ENCODE measurements around the gene DCAF8. TPM values are rescaled to one million over a fixed set of nuclear protein-coding genes. Genes with fewer than 3 reads are reported as not detected.

DCAF8 gene
- total and polyA plus RNA-seq, 2 experiments from 2014 or later, result 55.0 to 104 TPM

GRCh38 chr1:160168609-160169369 lies 93.6 kb downstream of the DCAF8 start:
- peak overlapping the region; percentile 33 for H3K4me3 ChIP-seq
- Mint-ChIP-seq H3K9me3 (no peaks in the 10 kb centered on the region; the same call in 1 of the 3 replicates), H3K36me3 (ENCODE audit: low read depth) (no peaks in the 10 kb centered on the region), H3K4me1 (peaks cover 61% of the 10 kb centered on the region), H3K27ac (peak overlapping the region; percentile 95), H3K4me3 (peak overlapping the region; percentile 60), H3K27me3 (ENCODE audit: insufficient read depth, low read depth, poor library complexity) (peaks cover 22% of the 10 kb centered on the region)
- H3K36me3 ChIP-seq (ENCODE audit: insufficient read depth), result no peaks in the 10 kb centered on the region
- TF ChIP-seq STAT1 (IDR thresholded peaks at IDR 0.05; ENCODE audit: unreplicated experiment) (no peak), EZH2phosphoT487 (IDR thresholded peaks at IDR 0.05; ENCODE audit: unreplicated experiment) (no peak), JUNB (IDR thresholded peaks at IDR 0.05; ENCODE audit: unreplicated experiment) (no peak), EZH2 (IDR thresholded peaks at IDR 0.05; ENCODE audit: low read depth, unreplicated experiment) (no peak), POLR2AphosphoS5 (IDR thresholded peaks at IDR 0.05; ENCODE audit: low read depth) (no peak), CREB1 (CRISPR knock-in tag; IDR thresholded peaks at IDR 0.05; ENCODE audit: low read depth) (no peak), ZNF331 (CRISPR knock-in tag; IDR thresholded peaks at IDR 0.05; ENCODE audit: low read depth) (peak; percentile 54)
- TF ChIP-seq, protein P1, sequence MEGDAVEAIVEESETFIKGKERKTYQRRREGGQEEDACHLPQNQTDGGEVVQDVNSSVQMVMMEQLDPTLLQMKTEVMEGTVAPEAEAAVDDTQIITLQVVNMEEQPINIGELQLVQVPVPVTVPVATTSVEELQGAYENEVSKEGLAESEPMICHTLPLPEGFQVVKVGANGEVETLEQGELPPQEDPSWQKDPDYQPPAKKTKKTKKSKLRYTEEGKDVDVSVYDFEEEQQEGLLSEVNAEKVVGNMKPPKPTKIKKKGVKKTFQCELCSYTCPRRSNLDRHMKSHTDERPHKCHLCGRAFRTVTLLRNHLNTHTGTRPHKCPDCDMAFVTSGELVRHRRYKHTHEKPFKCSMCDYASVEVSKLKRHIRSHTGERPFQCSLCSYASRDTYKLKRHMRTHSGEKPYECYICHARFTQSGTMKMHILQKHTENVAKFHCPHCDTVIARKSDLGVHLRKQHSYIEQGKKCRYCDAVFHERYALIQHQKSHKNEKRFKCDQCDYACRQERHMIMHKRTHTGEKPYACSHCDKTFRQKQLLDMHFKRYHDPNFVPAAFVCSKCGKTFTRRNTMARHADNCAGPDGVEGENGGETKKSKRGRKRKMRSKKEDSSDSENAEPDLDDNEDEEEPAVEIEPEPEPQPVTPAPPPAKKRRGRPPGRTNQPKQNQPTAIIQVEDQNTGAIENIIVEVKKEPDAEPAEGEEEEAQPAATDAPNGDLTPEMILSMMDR (conservative IDR thresholded peaks at IDR 0.05; ENCODE audit: low read depth in 2 of 2), result peak; percentile 24 to 70; a peak in 3 of 4 replicates
- TF ChIP-seq, protein P2, sequence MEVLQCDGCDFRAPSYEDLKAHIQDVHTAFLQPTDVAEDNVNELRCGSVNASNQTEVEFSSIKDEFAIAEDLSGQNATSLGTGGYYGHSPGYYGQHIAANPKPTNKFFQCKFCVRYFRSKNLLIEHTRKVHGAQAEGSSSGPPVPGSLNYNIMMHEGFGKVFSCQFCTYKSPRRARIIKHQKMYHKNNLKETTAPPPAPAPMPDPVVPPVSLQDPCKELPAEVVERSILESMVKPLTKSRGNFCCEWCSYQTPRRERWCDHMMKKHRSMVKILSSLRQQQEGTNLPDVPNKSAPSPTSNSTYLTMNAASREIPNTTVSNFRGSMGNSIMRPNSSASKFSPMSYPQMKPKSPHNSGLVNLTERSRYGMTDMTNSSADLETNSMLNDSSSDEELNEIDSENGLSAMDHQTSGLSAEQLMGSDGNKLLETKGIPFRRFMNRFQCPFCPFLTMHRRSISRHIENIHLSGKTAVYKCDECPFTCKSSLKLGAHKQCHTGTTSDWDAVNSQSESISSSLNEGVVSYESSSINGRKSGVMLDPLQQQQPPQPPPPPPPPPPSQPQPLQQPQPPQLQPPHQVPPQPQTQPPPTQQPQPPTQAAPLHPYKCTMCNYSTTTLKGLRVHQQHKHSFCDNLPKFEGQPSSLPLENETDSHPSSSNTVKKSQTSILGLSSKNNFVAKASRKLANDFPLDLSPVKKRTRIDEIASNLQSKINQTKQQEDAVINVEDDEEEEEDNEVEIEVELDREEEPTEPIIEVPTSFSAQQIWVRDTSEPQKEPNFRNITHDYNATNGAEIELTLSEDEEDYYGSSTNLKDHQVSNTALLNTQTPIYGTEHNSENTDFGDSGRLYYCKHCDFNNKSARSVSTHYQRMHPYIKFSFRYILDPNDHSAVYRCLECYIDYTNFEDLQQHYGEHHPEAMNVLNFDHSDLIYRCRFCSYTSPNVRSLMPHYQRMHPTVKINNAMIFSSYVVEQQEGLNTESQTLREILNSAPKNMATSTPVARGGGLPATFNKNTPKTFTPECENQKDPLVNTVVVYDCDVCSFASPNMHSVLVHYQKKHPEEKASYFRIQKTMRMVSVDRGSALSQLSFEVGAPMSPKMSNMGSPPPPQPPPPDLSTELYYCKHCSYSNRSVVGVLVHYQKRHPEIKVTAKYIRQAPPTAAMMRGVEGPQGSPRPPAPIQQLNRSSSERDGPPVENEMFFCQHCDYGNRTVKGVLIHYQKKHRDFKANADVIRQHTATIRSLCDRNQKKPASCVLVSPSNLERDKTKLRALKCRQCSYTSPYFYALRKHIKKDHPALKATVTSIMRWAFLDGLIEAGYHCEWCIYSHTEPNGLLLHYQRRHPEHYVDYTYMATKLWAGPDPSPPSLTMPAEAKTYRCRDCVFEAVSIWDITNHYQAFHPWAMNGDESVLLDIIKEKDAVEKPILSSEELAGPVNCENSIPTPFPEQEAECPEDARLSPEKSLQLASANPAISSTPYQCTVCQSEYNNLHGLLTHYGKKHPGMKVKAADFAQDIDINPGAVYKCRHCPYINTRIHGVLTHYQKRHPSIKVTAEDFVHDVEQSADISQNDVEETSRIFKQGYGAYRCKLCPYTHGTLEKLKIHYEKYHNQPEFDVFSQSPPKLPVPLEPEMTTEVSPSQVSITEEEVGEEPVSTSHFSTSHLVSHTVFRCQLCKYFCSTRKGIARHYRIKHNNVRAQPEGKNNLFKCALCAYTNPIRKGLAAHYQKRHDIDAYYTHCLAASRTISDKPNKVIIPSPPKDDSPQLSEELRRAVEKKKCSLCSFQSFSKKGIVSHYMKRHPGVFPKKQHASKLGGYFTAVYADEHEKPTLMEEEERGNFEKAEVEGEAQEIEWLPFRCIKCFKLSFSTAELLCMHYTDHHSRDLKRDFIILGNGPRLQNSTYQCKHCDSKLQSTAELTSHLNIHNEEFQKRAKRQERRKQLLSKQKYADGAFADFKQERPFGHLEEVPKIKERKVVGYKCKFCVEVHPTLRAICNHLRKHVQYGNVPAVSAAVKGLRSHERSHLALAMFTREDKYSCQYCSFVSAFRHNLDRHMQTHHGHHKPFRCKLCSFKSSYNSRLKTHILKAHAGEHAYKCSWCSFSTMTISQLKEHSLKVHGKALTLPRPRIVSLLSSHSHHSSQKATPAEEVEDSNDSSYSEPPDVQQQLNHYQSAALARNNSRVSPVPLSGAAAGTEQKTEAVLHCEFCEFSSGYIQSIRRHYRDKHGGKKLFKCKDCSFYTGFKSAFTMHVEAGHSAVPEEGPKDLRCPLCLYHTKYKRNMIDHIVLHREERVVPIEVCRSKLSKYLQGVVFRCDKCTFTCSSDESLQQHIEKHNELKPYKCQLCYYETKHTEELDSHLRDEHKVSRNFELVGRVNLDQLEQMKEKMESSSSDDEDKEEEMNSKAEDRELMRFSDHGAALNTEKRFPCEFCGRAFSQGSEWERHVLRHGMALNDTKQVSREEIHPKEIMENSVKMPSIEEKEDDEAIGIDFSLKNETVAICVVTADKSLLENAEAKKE (CRISPR knock-in tag; IDR thresholded peaks at IDR 0.05), result no peak
- TF ChIP-seq, protein P3, sequence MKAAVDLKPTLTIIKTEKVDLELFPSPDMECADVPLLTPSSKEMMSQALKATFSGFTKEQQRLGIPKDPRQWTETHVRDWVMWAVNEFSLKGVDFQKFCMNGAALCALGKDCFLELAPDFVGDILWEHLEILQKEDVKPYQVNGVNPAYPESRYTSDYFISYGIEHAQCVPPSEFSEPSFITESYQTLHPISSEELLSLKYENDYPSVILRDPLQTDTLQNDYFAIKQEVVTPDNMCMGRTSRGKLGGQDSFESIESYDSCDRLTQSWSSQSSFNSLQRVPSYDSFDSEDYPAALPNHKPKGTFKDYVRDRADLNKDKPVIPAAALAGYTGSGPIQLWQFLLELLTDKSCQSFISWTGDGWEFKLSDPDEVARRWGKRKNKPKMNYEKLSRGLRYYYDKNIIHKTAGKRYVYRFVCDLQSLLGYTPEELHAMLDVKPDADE (IDR thresholded peaks at IDR 0.05), result no peak
- H3K79me2 ChIP-seq (replicated peaks; ENCODE audit: insufficient read depth), result no peaks in the 10 kb centered on the region
- H3K27ac ChIP-seq (ENCODE audit: low read depth), result peak overlapping the region; percentile 84
- no peaks in the 10 kb centered on the region for H4K20me1 ChIP-seq (replicated peaks; ENCODE audit: insufficient read depth)
- H3K27me3 ChIP-seq (ENCODE audit: insufficient read depth), result no peaks in the 10 kb centered on the region
- H2AFZ ChIP-seq, result no peak overlapping the region
- peaks cover 20% of the 10 kb centered on the region for H3F3A ChIP-seq (replicated peaks; ENCODE audit: low read depth)
- peaks cover 9% of the 10 kb centered on the region for H3K9me2 ChIP-seq (ENCODE audit: insufficient read depth)
- ATAC-seq (peak; percentile 80), DNase-seq (ENCODE audit: low spot score) (peak; percentile 74)
- peaks cover 54% of the 10 kb centered on the region for H3K4me1 ChIP-seq (ENCODE audit: insufficient read depth)
- peak overlapping the region; percentile 56 for H3K4me2 ChIP-seq

All from GM23338 (cell line).